PC-9 (cell line): ENCODE measurements around the gene GKAP1. TPM values are rescaled to one million over a fixed set of nuclear protein-coding genes. Genes with fewer than 3 reads are reported as not detected.

Experiments used
- BruUV-seq: library from RNA; stranded (reverse); fragments of 400-500 nt; replicated peaks from 2 replicates; lab custom pipeline; 2021; lab: Mats Ljungman, UMichigan
- CTCF ChIA-PET: fragments of 300-600 bp; sonication (Branson Sonifier 250); formaldehyde crosslinking; loops from one replicate; lab custom pipeline; 2022; ENCODE audit warnings: antibody characterized with exemption; lab: Charles Lee
- POLR2A ChIA-PET: fragments of 300-600 bp; sonication (Branson Sonifier 250); formaldehyde crosslinking; loops from one replicate; lab custom pipeline; 2022; ENCODE audit warnings: antibody characterized with exemption; ENCODE audit not compliant: unreplicated experiment; lab: Charles Lee
- DNase-seq, 2 experiments: peaks; one replicate each; pipeline versions ENCODE4 v3.0.0 to v3.0.0-alpha.2; 2015 to 2022; ENCODE audit warnings: mixed read lengths in 1 of 2
- H2AFZ ChIP-seq: fragments of 200-600 bp; sonication (generic); 2 replicates; pipeline ENCODE4 v1.8.1; 2017; ENCODE audit warnings: antibody characterized with exemption
- H3F3A ChIP-seq: fragments of 200-600 bp; sonication (generic); 2 replicates; pipeline ENCODE4 v1.8.1; 2017; ENCODE audit warnings: antibody characterized with exemption, mild to moderate bottlenecking, low read depth; ENCODE audit not compliant: insufficient read depth
- H3K27ac ChIP-seq: fragments of 200-600 bp; sonication (generic); 2 replicates; pipeline ENCODE4 v1.6.1; 2016; ENCODE audit warnings: mixed run types
- H3K27me3 ChIP-seq: fragments of 200-600 bp; sonication (generic); 2 replicates; pipeline ENCODE4 v1.6.1; 2016; ENCODE audit warnings: low read depth, mixed run types; ENCODE audit not compliant: insufficient read depth
- H3K36me3 ChIP-seq: fragments of 200-600 bp; sonication (generic); 2 replicates; pipeline ENCODE4 v1.6.1; 2016; ENCODE audit warnings: low read depth, mixed run types
- H3K4me1 ChIP-seq: fragments of 200-600 bp; sonication (generic); replicated peaks from 2 replicates; pipeline ENCODE4 v1.6.1; 2016; ENCODE audit warnings: mixed run types; ENCODE audit not compliant: insufficient read depth
- H3K4me2 ChIP-seq: fragments of 200-600 bp; sonication (generic); 2 replicates; pipeline ENCODE4 v1.6.1; 2017; ENCODE audit warnings: mixed run types
- H3K4me3 ChIP-seq: fragments of 200-600 bp; sonication (generic); 2 replicates; pipeline ENCODE4 v1.6.1; 2016; ENCODE audit warnings: mixed run types
- H3K79me2 ChIP-seq: fragments of 200-600 bp; sonication (generic); 2 replicates; pipeline ENCODE4 v1.6.1; 2017; ENCODE audit warnings: low read depth, mixed run types
- H3K9me2 ChIP-seq: fragments of 200-600 bp; sonication (generic); 2 replicates; pipeline ENCODE4 v1.8.1; 2017; ENCODE audit warnings: mild to moderate bottlenecking; ENCODE audit not compliant: insufficient read depth
- H3K9me3 ChIP-seq: fragments of 200-600 bp; sonication (generic); 2 replicates; pipeline ENCODE4 v1.8.1; 2016; ENCODE audit warnings: low read depth; ENCODE audit not compliant: insufficient read depth
- H4K20me1 ChIP-seq: fragments of 200-600 bp; sonication (generic); 2 replicates; pipeline ENCODE4 v1.8.1; 2017; ENCODE audit not compliant: insufficient read depth
- EZH2 ChIP-seq: fragments of 200-600 bp; sonication (generic); IDR thresholded peaks from 2 replicates; pipeline ENCODE4 v1.8.0; 2017; ENCODE audit warnings: antibody characterized with exemption, low read depth
- intact Hi-C: fragments of 100-400 bp; cut with micrococcal nuclease; formaldehyde crosslinking; loops from one replicate; pipeline ENCODE4 v1.10.0; 2022; ENCODE audit not compliant: unreplicated experiment
- total RNA-seq: library from RNA; stranded (reverse); gene quantifications from 2 replicates; pipeline ENCODE4 v1.2.3, GENCODE V29; 2021
- TF ChIP-seq, protein P1 (sequence below): fragments of 200-600 bp; sonication (generic); conservative IDR thresholded peaks from 2 replicates; pipeline ENCODE4 v1.6.1; 2017; ENCODE audit warnings: mixed run types, antibody characterized with exemption, mild to moderate bottlenecking, moderate library complexity

The GKAP1 gene
- total RNA-seq, 1 experiment from 2014 or later = 4.6 TPM

DNA sequence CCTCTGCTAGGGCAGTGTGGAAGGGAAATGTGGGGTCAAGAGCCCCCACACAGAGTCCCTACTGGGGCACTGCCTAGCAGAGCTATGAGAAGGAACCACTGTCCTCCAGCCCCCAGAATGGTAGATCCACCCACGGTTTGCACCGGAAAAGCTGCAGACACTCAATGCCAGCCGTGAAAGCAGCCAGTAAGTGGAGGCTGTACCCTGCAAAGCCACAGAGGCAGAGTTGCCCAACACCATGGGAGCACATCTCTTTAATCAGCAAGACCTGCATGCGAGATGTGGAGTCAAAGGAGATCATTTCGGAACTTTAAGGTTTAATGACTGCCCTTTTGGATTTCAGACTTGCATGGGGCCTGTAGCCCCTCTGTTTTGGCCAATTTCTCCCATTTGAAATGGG, 52.2 kb downstream of the GKAP1 start:
- Histone ChIP-seq H3K36me3 (no peaks in the 10 kb centered on the region), H3F3A (no peaks in the 10 kb centered on the region), H4K20me1 (0 out of 2 replicates have a peak, but pooled peaks cover 3% of the 10 kb centered on the region), H3K9me3 (peaks cover 5% of the 10 kb centered on the region; the same call in 1 of the 2 replicates), H3K27me3 (no peaks in the 10 kb centered on the region), H3K9me2 (no peaks in the 10 kb centered on the region), H3K4me3 (no peak overlapping the region), H2AFZ (no peak overlapping the region), H3K27ac (no peak overlapping the region), H3K4me2 (no peak overlapping the region), H3K4me1 (no peaks in the 10 kb centered on the region), H3K79me2 (no peaks in the 10 kb centered on the region)
- intact Hi-C loops = no loop called here
- BruUV-seq = no TSS peak
- TF ChIP-seq, protein P1, sequence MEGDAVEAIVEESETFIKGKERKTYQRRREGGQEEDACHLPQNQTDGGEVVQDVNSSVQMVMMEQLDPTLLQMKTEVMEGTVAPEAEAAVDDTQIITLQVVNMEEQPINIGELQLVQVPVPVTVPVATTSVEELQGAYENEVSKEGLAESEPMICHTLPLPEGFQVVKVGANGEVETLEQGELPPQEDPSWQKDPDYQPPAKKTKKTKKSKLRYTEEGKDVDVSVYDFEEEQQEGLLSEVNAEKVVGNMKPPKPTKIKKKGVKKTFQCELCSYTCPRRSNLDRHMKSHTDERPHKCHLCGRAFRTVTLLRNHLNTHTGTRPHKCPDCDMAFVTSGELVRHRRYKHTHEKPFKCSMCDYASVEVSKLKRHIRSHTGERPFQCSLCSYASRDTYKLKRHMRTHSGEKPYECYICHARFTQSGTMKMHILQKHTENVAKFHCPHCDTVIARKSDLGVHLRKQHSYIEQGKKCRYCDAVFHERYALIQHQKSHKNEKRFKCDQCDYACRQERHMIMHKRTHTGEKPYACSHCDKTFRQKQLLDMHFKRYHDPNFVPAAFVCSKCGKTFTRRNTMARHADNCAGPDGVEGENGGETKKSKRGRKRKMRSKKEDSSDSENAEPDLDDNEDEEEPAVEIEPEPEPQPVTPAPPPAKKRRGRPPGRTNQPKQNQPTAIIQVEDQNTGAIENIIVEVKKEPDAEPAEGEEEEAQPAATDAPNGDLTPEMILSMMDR = no peak
- no peak for TF ChIP-seq EZH2
- DNase-seq = no peak
- CTCF ChIA-PET = no interaction called here
- POLR2A ChIA-PET = no interaction called here

GRCh38 chr9:83754383-83754977, 63.1 kb downstream of the GKAP1 start:
- H3K36me3 ChIP-seq = no peaks in the 10 kb centered on the region
- no peaks in the 10 kb centered on the region for H3K79me2 ChIP-seq
- ChIA-PET CTCF (interaction anchor here (0.6 kb wide), 1 partner anchor 12 kb away, joined by 3 read pairs; no protein-coding TSS in a partner anchor), POLR2A (no interaction called here)
- H3K27me3 ChIP-seq = no peaks in the 10 kb centered on the region
- no peak for DNase-seq
- TF ChIP-seq EZH2 = no peak
- TF ChIP-seq, protein P1 = no peak
- no peaks in the 10 kb centered on the region for H4K20me1 ChIP-seq
- H3K27ac ChIP-seq = no peak overlapping the region
- no peaks in the 10 kb centered on the region for H3F3A ChIP-seq
- no peaks in the 10 kb centered on the region for H3K4me1 ChIP-seq
- no peaks in the 10 kb centered on the region for H3K9me2 ChIP-seq
- no peak overlapping the region for H3K4me3 ChIP-seq
- H2AFZ ChIP-seq = no peak overlapping the region
- no peaks in the 10 kb centered on the region for H3K9me3 ChIP-seq
- H3K4me2 ChIP-seq = no peak overlapping the region
- no TSS peak for BruUV-seq
- intact Hi-C loops = no loop called here

- ChIA-PET POLR2A (no interaction called here), CTCF (no interaction called here)
- Histone ChIP-seq H3F3A (no peaks in the 10 kb centered on the region), H4K20me1 (no peaks in the 10 kb centered on the region), H3K4me2 (no peak overlapping the region), H3K4me1 (no peaks in the 10 kb centered on the region), H3K36me3 (no peaks in the 10 kb centered on the region), H2AFZ (no peak overlapping the region), H3K27me3 (no peaks in the 10 kb centered on the region), H3K9me2 (no peaks in the 10 kb centered on the region), H3K79me2 (no peaks in the 10 kb centered on the region), H3K27ac (no peak overlapping the region), H3K4me3 (no peak overlapping the region), H3K9me3 (no peaks in the 10 kb centered on the region)
- intact Hi-C loops = no loop called here
- DNase-seq = no peak
- BruUV-seq = no TSS peak
- no peak for TF ChIP-seq EZH2
- TF ChIP-seq, protein P1 = no peak
Observed at GRCh38 chr9:83749706-83750105, 67.9 kb downstream of the GKAP1 start.
